OCI-LY7 (cell line): ENCODE measurements around the gene DAB1.
"Not testable (repeated sequence)": the region's sequence is repeated elsewhere in the genome, so short reads cannot be mapped to it uniquely, and the experiment has no call there.

Source experiments
- EZH2phosphoT487 ChIP-seq: fragments of 200-600 bp; sonication (generic); IDR thresholded peaks from 2 replicates; pipeline ENCODE4 v1.6.1; 2018; ENCODE audit warnings: low read depth, borderline replicate concordance, mild to moderate bottlenecking, mixed run types, antibody characterized with exemption, low read length, moderate library complexity, mixed read lengths
- TF ChIP-seq, protein P1 (sequence below): fragments of 200-600 bp; sonication (generic); conservative IDR thresholded peaks from 2 replicates; pipeline ENCODE4 v1.5.1; 2014; ENCODE audit warnings: mild to moderate bottlenecking, antibody characterized with exemption, low read length, moderate library complexity, mixed read lengths

DNA sequence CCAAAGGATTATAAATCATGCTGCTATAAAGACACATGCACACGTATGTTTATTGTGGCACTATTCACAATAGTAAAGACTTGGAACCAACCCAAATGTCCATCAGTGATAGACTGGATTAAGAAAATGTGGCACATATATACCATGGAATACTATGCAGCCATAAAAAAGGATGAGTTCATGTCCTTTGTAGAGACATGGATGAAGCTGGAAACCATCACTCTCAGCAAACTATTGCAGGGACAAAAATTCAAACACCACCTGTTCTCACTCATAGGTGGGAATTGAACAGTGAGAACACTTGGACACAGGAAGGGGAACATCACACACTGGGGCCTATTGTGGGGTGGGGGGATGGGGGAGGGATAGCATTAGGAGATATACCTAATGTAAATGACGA lies 203.0 kb downstream of the DAB1 start:
- TF ChIP-seq, protein P1, sequence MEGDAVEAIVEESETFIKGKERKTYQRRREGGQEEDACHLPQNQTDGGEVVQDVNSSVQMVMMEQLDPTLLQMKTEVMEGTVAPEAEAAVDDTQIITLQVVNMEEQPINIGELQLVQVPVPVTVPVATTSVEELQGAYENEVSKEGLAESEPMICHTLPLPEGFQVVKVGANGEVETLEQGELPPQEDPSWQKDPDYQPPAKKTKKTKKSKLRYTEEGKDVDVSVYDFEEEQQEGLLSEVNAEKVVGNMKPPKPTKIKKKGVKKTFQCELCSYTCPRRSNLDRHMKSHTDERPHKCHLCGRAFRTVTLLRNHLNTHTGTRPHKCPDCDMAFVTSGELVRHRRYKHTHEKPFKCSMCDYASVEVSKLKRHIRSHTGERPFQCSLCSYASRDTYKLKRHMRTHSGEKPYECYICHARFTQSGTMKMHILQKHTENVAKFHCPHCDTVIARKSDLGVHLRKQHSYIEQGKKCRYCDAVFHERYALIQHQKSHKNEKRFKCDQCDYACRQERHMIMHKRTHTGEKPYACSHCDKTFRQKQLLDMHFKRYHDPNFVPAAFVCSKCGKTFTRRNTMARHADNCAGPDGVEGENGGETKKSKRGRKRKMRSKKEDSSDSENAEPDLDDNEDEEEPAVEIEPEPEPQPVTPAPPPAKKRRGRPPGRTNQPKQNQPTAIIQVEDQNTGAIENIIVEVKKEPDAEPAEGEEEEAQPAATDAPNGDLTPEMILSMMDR = not testable (repeated sequence)
- not testable (repeated sequence) for TF ChIP-seq EZH2phosphoT487
